Heart left ventricle (tissue), 16 donors: Measurements from ENCODE around the gene SH3BGR. TPM values are rescaled to one million over a fixed set of nuclear protein-coding genes. Genes with fewer than 3 reads are reported as not detected.

Source experiments
- ATAC-seq, 4 donors: fragments of 200-7000 bp; cut with Tn5 transposase; one replicate each; pipeline ENCODE4 v1.9.1; 2020 to 2022; ENCODE audit warnings: moderate library complexity in 4 of 4, mild to moderate bottlenecking in 3 of 4, moderate number of reproducible peaks in 1 of 4
- DNase-seq, 5 donors: peaks; one replicate each; pipeline ENCODE4 v3.0.0-alpha.2; 2020
- H3K27ac ChIP-seq, 12 donors: fragments of 200-600 bp; sonication (generic) in 4 of 12; one replicate each; pipeline versions ENCODE4 v1.5.0 to v1.8.0; 2016 to 2022; ENCODE audit warnings: mild to moderate bottlenecking in 2 of 12
- H3K27me3 ChIP-seq, 9 donors: fragments of 200-600 bp; sonication (generic) in 2 of 9; one replicate each; pipeline versions ENCODE4 v1.5.1 to v1.8.0; 2016 to 2022; ENCODE audit warnings: mild to moderate bottlenecking in 3 of 9
- H3K36me3 ChIP-seq, 9 donors: fragments of 200-600 bp; sonication (generic) in 2 of 9; one replicate each; pipeline versions ENCODE4 v1.5.0 to v1.8.0; 2018 to 2022; ENCODE audit warnings: mild to moderate bottlenecking in 2 of 9
- H3K4me1 ChIP-seq, 12 donors: fragments of 200-600 bp; sonication (generic) in 4 of 12; one replicate each; pipeline versions ENCODE4 v1.5.0 to v1.8.0; 2016 to 2022; ENCODE audit warnings: mild to moderate bottlenecking in 3 of 12
- H3K4me3 ChIP-seq, 12 donors: fragments of 200-600 bp; sonication (generic) in 4 of 12; one replicate each; pipeline versions ENCODE4 v1.5.0 to v1.8.0; 2017 to 2022; ENCODE audit warnings: mild to moderate bottlenecking in 9 of 12, moderate library complexity in 4 of 12
- H3K9me3 ChIP-seq, 12 donors: fragments of 200-600 bp; sonication (generic) in 4 of 12; one replicate each; pipeline versions ENCODE4 v1.5.0 to v1.8.0; 2016 to 2022; ENCODE audit warnings: mild to moderate bottlenecking in 1 of 12
- CTCF ChIP-seq, 12 donors: fragments of 200-600 bp; sonication (generic) in 4 of 12; IDR thresholded peaks; one replicate each; pipeline versions ENCODE4 v1.5.0 to v1.8.0; 2018 to 2022; ENCODE audit warnings: antibody characterized with exemption in 12 of 12, mild to moderate bottlenecking in 5 of 12
- POLR2A ChIP-seq, 2 donors: fragments of 450-650 bp; IDR thresholded peaks; one replicate each; pipeline ENCODE4 v1.6.1; 2017; ENCODE audit warnings: antibody characterized with exemption in 2 of 2, mild to moderate bottlenecking in 2 of 2, moderate library complexity in 2 of 2
- WGBS, 4 donors: extraction: QIAGEN DNeasy Blood & Tissue Kit in 2 of 4; methylation state at CpG; one replicate each; pipeline versions ENCODE4 v1.1.5 to v1.1.7; 2013 to 2018; 5-methylcytosine and 5-hydroxymethylcytosine counted together
- intact Hi-C, 10 donors: fragments of 100-400 bp; cut with DNase I; formaldehyde crosslinking; loops; one replicate each; pipeline versions ENCODE4 v1.11.1 to v1.14.2; 2022
- polyA plus RNA-seq, 2 donors: library from polyadenylated mRNA; stranded (reverse); fragments of 200-250 nt; gene quantifications; one replicate each; pipeline ENCODE4 v1.2.3, GENCODE V29; 2013
- total RNA-seq, 9 donors: library from RNA; depleted of rRNA in 2 of 9; stranded (reverse); fragments of >200 nt in 2 of 9; fragmentation: NEBNext Ultra II Directional in 3 of 9; extraction: Animal tissue kit (Norgen Biotek cat#: 25700) in 3 of 9; gene quantifications; one replicate each; pipeline versions ENCODE4 v1.1.0 to v1.2.4, GENCODE V29; 2016 to 2023
- donor health status: ischemic (EF 13 %, LVEDD 7.1; RV severe dilation, severe dysfunction).
- donor health status: healthy with polysubstance abuse.
- donor health status: DM: no; HTN: yes; CAD: no.
- donor health status: DM: no; HTN: no; CAD: no.
- donor health status: ischemic (EF 25% LVEDD 6.9; RV normal size, moderate dysfunction).
- donor health status: ischemic (EF 25% LVEDD 5.7; RV mildly dilated, moderate dysfunction).
- donor health status: healthy.
- donor health status: DM: yes; HTN: yes; CAD: no.
- donor health status: ischemic (EF 35%, LVEDD 5.7; RV mildly dilated, moderate dysfunction).
- donor health status: nonischemic (EF 11% LVEDD 7.7; RV severe dilation, severe dysfunction).
- donor health status: DM: yes; HTN: yes; CAD: no.
- donor health status: PGD.
- donor health status: ischemic (EF 29% LVEDD 5.4; RV normal size, mild dysfunction).
- donor health status: nonischemic (EF 23%, LVEDD 6.1; RV moderate dilation, normal function).

SH3BGR gene
- total and polyA plus RNA-seq, 11 donors = 52.1 to 357 (median 135) TPM

GRCh38 chr21:39472786-39473185, 21.0 kb downstream of the SH3BGR start:
- Histone ChIP-seq H3K27ac (no peak overlapping the region), H3K36me3 (peaks cover 0 to 18% (median 0%) of the 10 kb centered on the region in 9 donors), H3K4me1 (no peaks in the 10 kb centered on the region), H3K4me3 (no peak overlapping the region), H3K9me3 (no peaks in the 10 kb centered on the region), H3K27me3 (no peaks in the 10 kb centered on the region)
- 57 to 73% (median 58%) methylated on average over 4 of the region's 4 CpGs for WGBS, 4 donors
- ATAC-seq (no peak), DNase-seq (no peak)
- TF ChIP-seq POLR2A (IDR thresholded peaks at IDR 0.05) (no peak), CTCF (IDR thresholded peaks at IDR 0.05) (no peak)
- intact Hi-C loops = no loop called here

- peaks cover 0 to 18% (median 0%) of the 10 kb centered on the region in 9 donors for H3K36me3 ChIP-seq
- TF ChIP-seq POLR2A (IDR thresholded peaks at IDR 0.05) (no peak), CTCF (IDR thresholded peaks at IDR 0.05) (no peak)
- no peak overlapping the region for H3K27ac ChIP-seq
- H3K4me1 ChIP-seq = no peaks in the 10 kb centered on the region
- H3K9me3 ChIP-seq = no peaks in the 10 kb centered on the region
- DNase-seq = no peak
- no peaks in the 10 kb centered on the region for H3K27me3 ChIP-seq
- no peak for ATAC-seq
- 67 to 93% (median 84%) methylated on average over 2 of the region's 2 CpGs for WGBS, 4 donors
- intact Hi-C loops = no loop called here
- no peak overlapping the region for H3K4me3 ChIP-seq
Measured at GRCh38 chr21:39474611-39475010, 22.8 kb downstream of the SH3BGR start.

- intact Hi-C loops = no loop called here
- TF ChIP-seq POLR2A (IDR thresholded peaks at IDR 0.05) = no peak
- TF ChIP-seq CTCF (IDR thresholded peaks at IDR 0.05) = no peak
- Histone ChIP-seq H3K4me3 (no peak overlapping the region), H3K4me1 (peaks cover 0 to 12% (median 0%) of the 10 kb centered on the region in 12 donors), H3K27me3 (no peaks in the 10 kb centered on the region), H3K27ac (no peak overlapping the region), H3K9me3 (no peaks in the 10 kb centered on the region), H3K36me3 (peaks cover 0 to 18% (median 0%) of the 10 kb centered on the region in 9 donors)
- no peak for ATAC-seq
- DNase-seq = no peak
- WGBS, 4 donors = 75 to 85% (median 78%) methylated on average over 4 of the region's 4 CpGs
Measured at GRCh38 chr21:39479164-39479813, 27.5 kb downstream of the SH3BGR start.

GRCh38 chr21:39479814-39480182, 28.0 kb downstream of the SH3BGR start:
- WGBS, 4 donors = 25 to 45% (median 31%) methylated on average over 2 of the region's 2 CpGs

More at GRCh38 chr21:39479814-39480182, 28.0 kb downstream of the SH3BGR start:
- Histone ChIP-seq H3K27ac (no peak overlapping the region), H3K4me1 (peaks cover 0 to 16% (median 2%) of the 10 kb centered on the region in 12 donors), H3K4me3 (no peak overlapping the region), H3K9me3 (no peaks in the 10 kb centered on the region), H3K27me3 (no peaks in the 10 kb centered on the region), H3K36me3 (peaks cover 0 to 18% (median 0%) of the 10 kb centered on the region in 9 donors)
- ATAC-seq (no peak), DNase-seq (no peak)
- TF ChIP-seq CTCF (IDR thresholded peaks at IDR 0.05) = no peak
- TF ChIP-seq POLR2A (IDR thresholded peaks at IDR 0.05) = no peak
- intact Hi-C loops = no loop called here
